OCI-M2 (cell line): ENCODE data around the gene EPHB1.

Source experiments
- DNase-seq: peaks from one replicate; lab custom pipeline; 2025; ENCODE audit not compliant: unreplicated experiment; lab: John Stamatoyannopoulos, UW

Gene EPHB1

DNA sequence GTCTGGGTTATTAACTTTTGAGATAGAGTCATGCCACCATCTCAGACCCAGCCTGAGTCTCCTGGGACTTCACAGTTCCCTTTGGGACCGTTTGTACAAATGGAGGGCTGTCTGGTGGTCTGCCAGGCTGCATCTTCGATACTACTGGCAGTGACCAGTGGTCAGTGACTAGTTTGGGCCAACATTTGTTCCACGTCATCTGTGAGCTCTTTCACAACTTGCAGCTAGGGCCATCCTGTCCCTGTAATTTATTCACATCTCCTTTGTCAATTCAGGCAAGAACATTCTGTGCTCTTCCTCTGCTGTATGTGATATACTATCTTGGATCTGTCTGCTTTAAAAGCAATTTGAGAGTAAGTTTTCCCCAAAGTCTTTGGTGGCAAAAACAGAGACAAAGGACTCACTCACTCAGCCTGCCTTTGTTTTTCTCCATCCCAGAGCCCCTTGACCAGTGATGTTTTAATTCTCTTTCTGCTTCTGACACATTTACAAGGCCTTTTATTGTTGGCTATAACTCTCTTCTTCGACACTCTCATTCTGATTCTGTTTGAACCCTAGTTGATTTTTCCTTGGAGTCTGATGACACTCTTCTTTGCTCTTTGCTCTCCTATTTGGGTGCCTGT, 353.4 kb downstream of the EPHB1 start:
- no peak for DNase-seq

DNA sequence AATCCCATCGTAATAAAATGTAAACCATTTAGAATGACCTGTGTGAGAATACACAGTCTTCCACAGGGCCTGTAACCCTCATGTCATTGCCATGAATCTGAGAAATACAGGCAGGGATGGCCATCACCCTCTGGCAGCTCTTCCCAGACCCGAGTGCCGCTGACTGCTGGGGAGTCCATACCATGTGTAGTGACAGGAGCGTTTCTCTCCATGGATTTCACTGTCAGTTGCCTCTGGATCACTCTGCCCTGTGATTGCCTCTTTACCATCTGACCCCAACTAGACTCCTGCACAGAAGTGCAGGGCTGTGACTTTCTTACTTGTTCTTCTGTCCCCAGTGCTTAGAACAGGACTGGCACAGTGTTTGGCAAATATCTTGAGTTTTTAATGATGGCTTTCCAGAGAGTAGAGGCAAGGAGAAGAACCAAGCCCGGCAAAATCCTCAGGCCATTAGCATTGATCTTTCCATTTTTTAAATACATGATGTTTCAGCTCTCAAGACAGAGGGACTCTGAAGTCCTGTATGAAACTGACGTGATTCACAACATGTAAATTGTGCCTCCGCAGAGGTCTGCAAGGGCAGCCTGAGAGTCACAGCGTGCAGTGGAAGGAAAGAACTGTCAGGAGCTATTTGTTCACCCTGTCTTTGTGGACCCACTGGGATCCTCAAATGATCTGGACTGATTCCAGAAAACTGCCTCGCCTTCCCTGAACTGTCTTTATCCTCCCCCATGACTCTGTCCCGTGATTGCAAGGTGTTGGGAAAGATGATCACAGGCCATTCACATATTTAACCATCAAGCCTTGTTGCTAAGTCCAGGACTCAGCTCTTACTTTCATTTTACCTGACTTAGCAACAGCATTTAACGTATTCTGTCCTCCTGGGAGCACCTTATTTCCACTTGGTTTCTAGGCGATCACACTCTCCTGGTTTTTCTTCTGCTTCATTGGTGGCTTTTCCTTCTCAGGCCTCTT, 354.9 kb downstream of the EPHB1 start:
- DNase-seq: no peak

DNA sequence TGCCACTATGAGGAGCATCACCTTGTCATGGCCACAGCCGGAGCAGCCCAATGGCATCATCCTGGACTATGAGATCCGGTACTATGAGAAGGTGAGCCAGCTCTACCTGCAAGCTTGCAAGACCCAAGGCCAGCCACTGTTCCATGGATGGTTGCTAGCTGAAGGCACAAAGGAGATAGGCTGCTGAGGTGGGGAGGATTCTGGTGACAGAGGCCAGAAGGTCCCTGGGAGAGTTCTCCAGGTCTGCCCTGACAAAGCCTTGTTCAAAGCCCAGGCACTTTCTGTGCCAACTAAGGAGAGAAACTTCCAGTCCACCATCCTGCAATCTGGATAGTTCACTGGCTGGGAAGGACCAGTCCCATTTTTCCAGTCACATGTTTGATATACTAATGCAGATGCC, 359.1 kb downstream of the EPHB1 start:
- no peak for DNase-seq

DNA sequence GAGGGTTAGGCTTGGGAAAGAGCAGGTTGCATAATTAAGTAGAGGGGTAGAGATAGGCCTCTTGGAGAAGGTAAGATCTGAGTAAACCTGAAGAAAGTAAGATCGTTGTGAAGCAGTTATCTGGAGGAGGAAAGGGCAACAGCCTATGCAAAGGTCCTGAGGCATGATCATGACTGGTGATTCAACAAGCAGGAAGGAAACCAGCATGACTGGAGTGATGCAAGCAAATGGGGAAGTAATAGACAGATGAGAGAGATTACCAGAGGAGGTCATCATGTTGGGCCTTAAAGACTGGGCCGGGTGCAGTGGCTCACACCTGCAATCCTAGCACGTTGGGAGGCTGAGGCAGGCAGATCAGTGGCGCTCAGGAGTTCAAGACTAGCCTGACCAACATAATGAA, 360.2 kb downstream of the EPHB1 start:
- no peak for DNase-seq

DNA sequence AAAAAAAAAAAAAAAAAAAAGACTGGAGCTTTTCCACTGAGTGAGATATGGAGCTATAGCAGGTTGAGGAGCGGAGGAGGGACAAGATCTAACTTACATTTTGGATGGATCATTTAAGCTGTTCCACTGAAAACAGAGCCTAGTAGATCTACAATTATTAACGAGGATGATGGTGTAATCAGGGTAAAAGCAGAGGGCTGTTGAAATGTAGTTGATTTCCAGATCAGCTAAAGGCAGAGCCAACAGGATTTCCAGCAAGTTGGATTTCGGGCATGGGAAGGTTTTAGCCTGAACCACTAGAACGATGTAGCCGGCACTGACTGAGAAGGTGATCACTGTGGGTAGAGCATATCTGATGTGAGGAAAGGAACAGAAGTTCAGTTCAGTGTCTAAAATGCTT, 360.7 kb downstream of the EPHB1 start:
- no peak for DNase-seq

DNA sequence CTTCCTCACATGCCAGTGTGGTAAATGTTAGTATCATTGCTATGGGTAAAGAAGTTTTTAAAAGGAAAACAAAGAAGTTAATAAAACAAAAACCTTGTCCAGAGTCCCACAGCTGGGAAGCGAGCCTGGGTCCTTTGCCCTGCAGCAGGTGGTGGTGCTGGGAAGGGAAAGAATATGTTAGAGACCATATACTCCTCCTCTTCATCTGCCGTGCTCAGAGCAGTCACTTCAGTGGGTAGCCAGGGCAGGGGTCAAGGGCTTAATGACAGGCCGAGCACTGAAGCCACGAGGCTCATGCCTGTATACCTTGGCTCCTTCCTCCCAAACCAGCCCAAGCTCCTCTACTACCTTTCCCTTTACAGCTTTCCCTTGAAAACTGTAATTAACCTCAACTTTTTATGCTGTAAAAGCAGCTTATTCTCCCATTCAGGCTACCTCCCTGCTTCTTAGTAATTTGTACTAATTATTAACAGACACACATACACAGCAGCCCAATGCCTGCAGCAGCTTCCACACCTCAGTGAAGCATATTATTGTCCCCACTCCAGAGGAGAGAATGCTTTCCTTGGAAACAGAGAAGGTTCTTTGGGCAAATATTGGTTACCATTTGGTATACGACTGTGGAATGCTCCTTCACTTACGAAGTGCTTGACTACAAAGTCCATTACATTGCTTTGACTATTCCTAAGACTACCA, 362.1 kb downstream of the EPHB1 start:
- no peak for DNase-seq

DNA sequence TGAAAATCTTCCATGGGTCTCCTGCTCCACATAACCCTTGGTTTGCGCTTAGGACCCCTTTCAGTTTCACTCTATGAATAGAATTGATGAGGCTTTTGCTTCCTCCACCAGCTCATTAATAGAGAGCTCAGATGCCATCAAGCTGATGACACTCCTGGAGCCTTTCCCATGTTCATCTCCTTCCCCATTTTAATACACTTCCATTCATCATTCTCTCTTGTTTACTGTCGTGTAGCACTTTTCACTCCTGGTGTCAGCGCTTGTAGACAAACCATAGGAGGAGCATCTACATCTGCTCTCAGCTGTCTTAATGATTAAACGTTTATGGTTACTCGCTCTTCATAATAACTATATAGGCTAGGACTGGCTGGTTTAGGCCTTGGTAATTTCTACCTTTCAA, 363.5 kb downstream of the EPHB1 start:
- DNase-seq: no peak

DNA sequence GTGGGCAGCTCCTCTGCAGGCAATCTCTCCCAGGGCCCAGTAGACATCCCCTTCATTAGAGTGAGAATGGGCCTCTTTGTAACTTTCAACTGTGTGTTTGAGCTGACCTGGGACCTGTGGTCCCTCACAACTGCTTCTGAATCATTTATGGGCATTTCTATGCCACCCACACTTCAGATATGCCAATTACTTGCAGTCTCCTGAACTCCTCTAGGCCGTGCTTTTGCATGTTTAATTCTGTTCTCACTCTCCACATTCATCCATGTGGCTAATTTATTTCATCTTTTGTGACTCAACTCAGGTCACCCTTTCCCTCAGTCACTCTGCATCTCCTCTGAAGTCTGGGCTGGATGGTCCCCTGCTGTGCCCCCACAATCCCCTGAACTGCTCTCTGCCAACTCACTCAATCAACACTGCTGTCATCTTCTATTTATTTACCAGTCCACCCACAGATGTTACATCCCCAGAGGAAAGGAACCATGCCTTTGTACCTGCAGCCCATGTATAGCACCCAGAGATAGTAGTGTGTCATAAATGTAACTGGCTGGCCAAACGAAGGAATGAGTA, 364.7 kb downstream of the EPHB1 start:
- DNase-seq: no peak

DNA sequence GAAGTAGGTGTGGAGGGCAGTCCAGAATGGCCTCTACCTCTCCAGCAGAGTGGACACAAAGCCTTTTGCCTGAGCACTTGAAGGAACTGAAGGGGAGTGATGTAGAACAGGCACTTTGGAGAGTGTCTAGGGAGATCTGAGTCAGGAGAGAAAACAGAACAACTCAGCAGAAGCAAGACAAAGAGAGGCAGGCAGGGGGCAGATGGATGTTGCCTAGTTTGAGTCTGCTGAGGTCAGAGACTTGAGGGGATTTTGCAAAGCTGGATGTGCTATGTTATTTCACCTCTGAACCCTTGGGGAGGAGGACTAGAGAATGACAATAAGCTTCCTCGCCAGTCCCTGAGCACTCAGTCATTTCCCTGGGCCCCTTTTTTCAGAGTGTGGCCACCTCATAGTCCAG, 366.4 kb downstream of the EPHB1 start:
- no peak for DNase-seq

DNA sequence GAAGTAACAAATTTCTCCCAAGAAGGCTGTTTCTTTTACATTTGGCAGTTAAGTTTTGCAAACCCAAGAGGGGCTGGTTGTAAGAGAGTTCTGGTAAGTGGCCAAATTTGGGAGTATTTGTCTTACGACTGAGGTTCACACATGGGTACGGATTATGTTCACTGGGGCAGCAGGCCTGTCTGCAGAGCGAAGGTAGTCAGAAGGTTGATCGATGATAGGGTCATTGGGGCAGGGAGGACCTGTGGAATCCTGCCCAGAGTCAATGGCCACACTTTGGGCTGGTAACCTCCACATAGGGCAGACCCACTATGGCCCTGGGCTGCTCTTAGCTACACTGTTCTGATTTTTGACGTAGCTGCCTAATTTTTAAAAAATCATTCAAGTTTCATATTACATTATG, 368.6 kb downstream of the EPHB1 start:
- DNase-seq: no peak

DNA sequence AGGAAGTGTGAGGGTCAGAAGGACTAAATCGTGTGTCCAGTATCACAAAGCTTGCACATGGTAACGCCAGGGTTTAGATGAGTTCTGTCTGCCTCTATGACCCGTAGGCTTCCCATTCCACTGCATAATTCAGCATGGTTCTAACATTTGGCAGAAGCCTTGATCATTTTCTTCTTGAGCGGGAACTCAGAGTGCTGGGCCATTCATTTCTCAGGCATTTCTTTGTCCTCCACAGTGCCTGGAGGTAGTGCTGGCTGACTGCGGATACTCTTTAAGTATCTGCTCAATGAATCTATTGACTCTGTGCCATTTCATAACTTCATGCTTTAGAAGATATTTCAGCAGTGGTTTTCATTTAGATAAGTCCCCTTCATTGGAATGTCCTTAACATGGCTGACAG, 370.2 kb downstream of the EPHB1 start:
- DNase-seq: no peak

DNA sequence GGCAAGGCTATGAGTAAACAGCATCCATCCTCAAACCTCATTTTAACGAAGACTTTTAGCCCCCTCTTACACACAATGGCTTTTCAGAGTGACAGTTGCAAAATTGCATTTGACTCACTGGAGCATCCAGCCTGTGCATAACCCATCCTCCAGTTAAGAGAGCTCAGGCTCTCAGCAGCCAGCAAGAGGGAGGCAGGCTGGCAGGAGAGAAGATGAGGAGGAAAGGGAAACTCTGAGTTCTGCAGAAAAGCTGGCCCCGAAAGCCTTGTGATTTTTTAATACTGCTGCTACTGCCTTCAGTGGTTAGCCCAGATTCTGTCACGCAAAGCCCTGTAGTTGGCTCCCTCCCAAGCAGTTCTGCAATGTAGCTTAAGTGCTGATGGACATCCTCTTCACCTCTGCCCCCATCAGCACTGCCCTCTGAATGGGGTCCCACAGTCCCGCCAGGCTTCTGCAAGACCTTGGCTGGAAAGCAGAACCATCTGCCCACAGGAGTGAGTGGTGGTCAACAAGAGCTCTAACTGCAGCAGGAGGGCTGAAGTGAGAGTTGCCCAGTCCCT, 371.3 kb downstream of the EPHB1 start:
- DNase-seq: no peak

DNA sequence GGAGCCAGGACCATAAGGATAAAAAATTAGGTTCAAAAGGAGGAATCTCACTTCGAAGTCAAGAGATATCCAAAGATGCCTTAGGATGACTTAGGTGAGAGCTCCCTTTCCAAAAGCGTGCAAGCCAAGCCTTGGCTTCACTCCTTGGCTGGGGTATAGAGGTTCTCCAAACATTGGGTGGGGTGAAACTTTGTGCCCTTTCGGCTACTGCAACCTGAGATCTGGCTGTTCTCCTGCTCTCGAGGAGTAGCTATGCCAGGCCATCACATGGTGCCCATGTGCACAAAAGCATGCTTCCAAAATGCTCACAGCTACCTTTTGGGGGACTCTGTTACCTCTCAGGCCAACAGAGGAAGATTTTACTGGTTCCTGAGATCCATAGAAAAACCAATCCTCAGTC, 373.8 kb downstream of the EPHB1 start:
- DNase-seq: no peak

DNA sequence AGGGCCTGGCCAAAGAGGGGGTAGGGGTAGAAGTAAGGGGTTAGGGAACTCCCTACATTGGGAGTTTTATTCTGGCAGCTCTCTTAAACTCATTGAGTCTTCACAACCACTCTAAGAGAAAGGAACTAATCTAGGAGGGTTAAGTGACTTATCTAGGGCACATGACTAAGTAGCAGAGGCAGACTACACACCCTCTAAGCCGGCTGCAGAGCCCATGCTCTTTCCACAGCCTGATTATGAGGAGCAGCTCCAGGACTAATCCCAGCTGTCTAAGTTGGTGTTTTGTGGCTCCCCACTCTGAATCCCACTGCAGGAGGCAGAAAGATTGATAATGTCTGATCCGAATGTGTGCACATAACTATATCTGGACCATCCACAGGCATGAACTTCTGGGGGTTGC, 374.6 kb downstream of the EPHB1 start:
- DNase-seq: no peak

DNA sequence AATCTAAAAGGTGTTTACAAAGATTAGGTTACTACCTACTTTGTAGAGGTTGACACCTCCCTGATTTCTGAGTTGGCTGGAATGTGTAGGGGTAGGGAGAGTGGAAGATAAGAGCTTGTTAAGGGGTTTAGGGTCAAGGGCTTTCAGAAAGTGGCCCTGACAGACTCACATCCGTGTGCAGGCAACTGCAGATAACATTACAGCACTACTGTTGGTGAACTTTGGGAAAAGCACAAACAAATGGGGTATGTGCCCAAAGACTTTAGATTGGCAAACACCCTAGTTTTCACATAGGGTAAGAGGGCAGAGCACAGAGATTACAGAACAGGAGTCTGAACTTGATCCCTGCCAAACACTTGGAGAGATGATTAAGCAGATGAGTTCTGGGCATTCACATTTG, 375.7 kb downstream of the EPHB1 start:
- DNase-seq: no peak

DNA sequence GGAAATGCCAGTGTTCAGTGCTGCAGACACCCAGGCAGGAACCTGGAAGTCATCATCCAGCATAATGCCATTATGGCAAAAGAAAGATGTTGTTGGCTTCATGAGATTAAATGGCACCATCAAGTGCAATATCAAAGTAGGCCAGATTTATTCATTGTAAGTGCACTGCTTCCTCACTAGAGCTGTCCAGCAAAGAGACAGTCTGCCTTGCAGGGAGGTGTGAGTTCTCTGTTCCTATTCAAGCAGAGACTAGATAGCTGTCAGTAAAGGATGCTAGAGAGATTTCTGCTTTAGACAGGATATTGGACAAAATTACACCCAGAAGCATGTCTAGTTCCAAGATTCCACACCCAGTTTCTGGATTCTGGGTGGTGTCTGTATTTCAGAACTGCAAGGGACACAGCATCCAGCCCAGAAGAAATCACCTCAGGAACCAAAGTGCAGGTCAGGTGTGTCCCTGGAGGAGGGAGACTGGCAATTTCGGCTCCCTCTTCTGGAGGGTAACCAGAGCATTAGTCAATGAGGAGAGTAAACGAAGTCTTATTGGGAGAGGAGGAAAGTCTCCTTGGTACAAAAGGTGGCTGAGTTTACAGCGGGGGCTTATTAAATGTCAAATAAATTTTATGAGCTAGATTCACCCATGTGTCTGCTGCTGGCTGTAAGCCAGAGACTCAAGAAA, 377.3 kb downstream of the EPHB1 start:
- DNase-seq: no peak

DNA sequence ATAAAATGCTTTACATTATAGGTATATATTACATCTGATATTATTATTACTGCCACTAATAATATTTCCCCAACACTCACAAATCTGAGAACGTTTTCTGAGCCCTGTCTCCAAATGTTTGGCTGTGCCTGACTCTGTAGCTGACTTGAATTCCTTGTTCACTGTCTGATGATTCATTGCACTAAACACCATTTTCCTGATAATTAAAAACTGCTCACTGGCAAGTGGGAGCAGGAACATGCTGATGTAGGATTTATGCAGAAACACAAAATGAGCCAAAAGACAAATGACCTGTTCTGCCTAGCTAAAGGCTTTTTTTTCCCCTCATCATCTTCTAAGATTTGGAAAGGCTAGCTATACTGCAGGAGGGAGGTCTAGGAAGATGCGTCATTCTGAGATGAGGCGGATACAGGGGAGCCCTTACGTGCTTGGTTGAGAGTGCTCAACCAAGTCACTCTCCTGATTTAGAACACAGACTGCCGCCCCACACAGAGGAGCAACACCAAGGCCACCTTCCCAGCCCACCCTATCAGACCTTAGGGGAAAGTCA, 380.7 kb downstream of the EPHB1 start:
- DNase-seq: no peak

DNA sequence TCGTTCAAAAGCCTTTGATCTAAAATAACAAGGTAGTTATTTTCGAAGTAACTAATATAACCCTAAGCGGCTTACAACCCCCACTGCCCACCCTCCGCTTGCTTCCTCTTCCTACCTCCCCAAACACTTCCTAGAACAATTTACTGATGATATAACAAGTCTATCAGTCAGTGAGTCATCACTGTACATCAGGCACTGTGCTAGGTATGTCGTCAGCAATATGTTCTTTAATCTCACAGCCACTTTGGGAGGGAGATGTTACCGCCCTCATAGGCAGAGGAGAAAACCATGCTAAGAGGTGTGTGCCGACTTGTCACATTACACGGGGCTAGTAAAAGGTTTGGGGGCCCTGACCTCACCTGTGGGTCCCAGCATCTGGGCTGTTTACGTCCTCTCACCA, 381.8 kb downstream of the EPHB1 start:
- DNase-seq: no peak

DNA sequence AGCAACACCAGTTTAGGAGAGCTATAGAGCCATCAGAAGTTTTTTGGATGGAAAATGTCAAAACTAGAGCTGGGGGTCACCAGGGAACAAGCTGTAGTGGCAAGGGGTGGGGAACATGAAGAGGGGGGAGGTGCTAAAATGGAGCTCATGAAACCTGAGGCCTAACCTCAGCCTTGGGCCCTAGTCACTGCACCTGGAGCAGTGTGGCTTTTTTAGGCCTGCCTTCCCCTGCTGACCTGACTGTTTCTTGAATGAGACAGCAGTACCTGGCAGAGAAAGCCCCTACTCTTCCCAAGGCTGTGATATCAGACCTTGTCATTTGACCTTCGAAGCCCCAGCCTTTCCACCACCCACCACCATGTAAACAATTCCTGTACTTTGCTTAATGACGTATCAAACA, 383.5 kb downstream of the EPHB1 start:
- no peak for DNase-seq

DNA sequence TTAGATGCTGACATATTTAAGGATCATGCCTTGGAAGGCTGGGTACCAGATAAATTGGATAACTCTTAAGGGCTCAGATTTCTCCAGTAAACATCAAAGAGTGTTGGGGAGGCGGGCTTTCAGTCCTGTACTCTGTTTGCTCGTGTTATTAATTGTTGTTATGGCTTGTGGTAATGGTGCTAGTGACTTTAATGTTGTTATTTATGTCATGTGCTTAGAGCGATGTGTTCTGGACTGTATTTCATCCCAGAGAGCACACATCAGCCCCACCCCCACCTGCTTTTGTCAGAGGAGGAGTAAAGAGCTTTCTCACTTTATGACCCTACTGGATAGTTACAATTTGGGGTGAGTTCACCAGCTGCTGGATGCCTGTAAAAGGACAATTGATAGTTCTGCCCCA, 386.3 kb downstream of the EPHB1 start:
- DNase-seq: no peak
